ENCODE measurements around the gene HCN4.

The HCN4 gene

GRCh38 chr15:73322665-73323373 is 45.9 kb downstream of the HCN4 start:
- H3K36me3 ChIP-seq (ENCODE audit: insufficient read depth, low read length), result no peaks in the 10 kb centered on the region
- no peak for TF ChIP-seq FOXP2 (optimal IDR thresholded peaks at IDR 0.05; ENCODE audit: control extremely low read depth, extremely low read length, insufficient read depth)
- no peak for TF ChIP-seq EZH2 (IDR thresholded peaks at IDR 0.05)
- no peak for TF ChIP-seq POLR2AphosphoS5 (IDR thresholded peaks at IDR 0.05; ENCODE audit: borderline replicate concordance, low read depth, low read length)
- no peak overlapping the region for H3K27ac ChIP-seq
- H3K9ac ChIP-seq (ENCODE audit: insufficient read length), result no peak overlapping the region
- H3K9me3 ChIP-seq (ENCODE audit: low read depth, low read length), result no peaks in the 10 kb centered on the region
- DNase-seq (ENCODE audit: low read depth, low spot score), result no peak
- H3K4me3 ChIP-seq, result no peak overlapping the region

- TF ChIP-seq POLR2AphosphoS5 (IDR thresholded peaks at IDR 0.05; ENCODE audit: borderline replicate concordance, low read depth, low read length), result no peak
- TF ChIP-seq FOXP2 (optimal IDR thresholded peaks at IDR 0.05; ENCODE audit: control extremely low read depth, extremely low read length, insufficient read depth), result no peak
- TF ChIP-seq EZH2 (IDR thresholded peaks at IDR 0.05), result no peak
- Histone ChIP-seq H3K36me3 (ENCODE audit: insufficient read depth, low read length) (no peaks in the 10 kb centered on the region), H3K4me3 (no peak overlapping the region), H3K9me3 (ENCODE audit: low read depth, low read length) (no peaks in the 10 kb centered on the region), H3K9ac (ENCODE audit: insufficient read length) (no peak overlapping the region), H3K27ac (no peak overlapping the region)
- DNase-seq (ENCODE audit: low read depth, low spot score), result no peak
Observed at GRCh38 chr15:73321496-73322450, 47.0 kb downstream of the HCN4 start.

- Histone ChIP-seq H3K9ac (ENCODE audit: insufficient read length) (no peak overlapping the region), H3K4me3 (no peak overlapping the region), H3K36me3 (ENCODE audit: insufficient read depth, low read length) (no peaks in the 10 kb centered on the region), H3K27ac (no peak overlapping the region), H3K9me3 (ENCODE audit: low read depth, low read length) (no peaks in the 10 kb centered on the region)
- no peak for TF ChIP-seq FOXP2 (optimal IDR thresholded peaks at IDR 0.05; ENCODE audit: control extremely low read depth, extremely low read length, insufficient read depth)
- no peak for DNase-seq (ENCODE audit: low read depth, low spot score)
Observed at GRCh38 chr15:73320619-73321180, 48.1 kb downstream of the HCN4 start.

GRCh38 chr15:73319460-73320245 is 49.1 kb downstream of the HCN4 start:
- TF ChIP-seq EZH2 (IDR thresholded peaks at IDR 0.05), result no peak
- Histone ChIP-seq H3K36me3 (ENCODE audit: insufficient read depth, low read length) (no peaks in the 10 kb centered on the region), H3K9me3 (ENCODE audit: low read depth, low read length) (no peaks in the 10 kb centered on the region), H3K4me3 (no peak overlapping the region), H3K27ac (no peak overlapping the region), H3K9ac (ENCODE audit: insufficient read length) (no peak overlapping the region)
- no peak for DNase-seq (ENCODE audit: low read depth, low spot score)

GRCh38 chr15:73318463-73319351 is 50.1 kb downstream of the HCN4 start:
- no peaks in the 10 kb centered on the region for H3K9me3 ChIP-seq (ENCODE audit: low read depth, low read length)
- TF ChIP-seq POLR2AphosphoS5 (IDR thresholded peaks at IDR 0.05; ENCODE audit: borderline replicate concordance, low read depth, low read length) (no peak), EZH2 (IDR thresholded peaks at IDR 0.05) (no peak), FOXP2 (optimal IDR thresholded peaks at IDR 0.05; ENCODE audit: control extremely low read depth, extremely low read length, insufficient read depth) (no peak)
- H3K9ac ChIP-seq (ENCODE audit: insufficient read length), result no peak overlapping the region
- no peaks in the 10 kb centered on the region for H3K36me3 ChIP-seq (ENCODE audit: insufficient read depth, low read length)
- H3K27ac ChIP-seq, result no peak overlapping the region
- no peak for DNase-seq (ENCODE audit: low read depth, low spot score)
- H3K4me3 ChIP-seq, result no peak overlapping the region

- Histone ChIP-seq H3K9me3 (ENCODE audit: low read depth, low read length) (no peaks in the 10 kb centered on the region), H3K27ac (no peak overlapping the region), H3K9ac (ENCODE audit: insufficient read length) (no peak overlapping the region), H3K4me3 (no peak overlapping the region), H3K36me3 (ENCODE audit: insufficient read depth, low read length) (no peaks in the 10 kb centered on the region)
- TF ChIP-seq FOXP2 (optimal IDR thresholded peaks at IDR 0.05; ENCODE audit: control extremely low read depth, extremely low read length, insufficient read depth) (no peak), POLR2AphosphoS5 (IDR thresholded peaks at IDR 0.05; ENCODE audit: borderline replicate concordance, low read depth, low read length) (no peak), EZH2 (IDR thresholded peaks at IDR 0.05) (no peak)
- DNase-seq (ENCODE audit: low read depth, low spot score), result no peak
Observed at GRCh38 chr15:73317651-73318462, 50.9 kb downstream of the HCN4 start.

GRCh38 chr15:73313861-73314260 is 54.9 kb downstream of the HCN4 start:
- Histone ChIP-seq H3K9me3 (ENCODE audit: low read depth, low read length) (no peaks in the 10 kb centered on the region), H3K4me3 (no peak overlapping the region), H3K36me3 (ENCODE audit: insufficient read depth, low read length) (no peaks in the 10 kb centered on the region), H3K9ac (ENCODE audit: insufficient read length) (no peak overlapping the region), H3K27ac (no peak overlapping the region)
- no peak for TF ChIP-seq EZH2 (IDR thresholded peaks at IDR 0.05)
- no peak for DNase-seq (ENCODE audit: low read depth, low spot score)
